ENCODE measurements around the gene CKM. TPM values are rescaled to one million over a fixed set of nuclear protein-coding genes. Genes with fewer than 3 reads are reported as not detected.

CKM gene
- total and polyA plus RNA-seq, 2 donors (not counting 3 experiments of a cell fraction or from before 2014, with no cell fraction given), result not detected

DNA sequence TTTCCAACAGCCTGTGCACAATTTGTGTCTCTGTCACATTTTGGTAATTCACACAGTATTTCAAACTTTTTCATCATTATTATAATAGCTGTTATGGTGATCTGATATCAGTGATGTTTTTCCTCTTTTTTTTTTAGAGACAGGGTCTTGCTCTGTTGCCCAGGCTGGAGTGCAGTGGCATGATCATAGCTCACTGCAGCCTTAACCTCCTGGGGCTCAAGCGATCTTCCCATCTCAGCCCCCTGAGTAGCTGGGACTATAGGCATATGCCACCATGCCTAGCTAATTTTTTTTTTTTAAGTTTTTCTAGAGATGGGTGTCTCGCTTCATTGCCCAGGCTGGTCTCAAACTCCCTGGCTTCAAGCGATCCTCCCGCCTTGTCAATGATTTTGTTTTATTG lies 65.8 kb downstream of the CKM start:
- TF ChIP-seq POLR2A (IDR thresholded peaks at IDR 0.05; ENCODE audit: low read depth, low read length) (no peak), FOS (IDR thresholded peaks at IDR 0.05; ENCODE audit: borderline replicate concordance, insufficient read depth, low read length) (no peak), EZH2 (IDR thresholded peaks at IDR 0.05; ENCODE audit: borderline replicate concordance, low read depth, low read length, severe bottlenecking) (no peak), JUN (IDR thresholded peaks at IDR 0.05; ENCODE audit: borderline replicate concordance, insufficient read depth, insufficient read length, low read depth) (no peak)
- DNase-seq (ENCODE audit: low read depth, low spot score), result no peak
- CTCF ChIA-PET, result interaction anchor here (0.9 kb wide), 1 partner anchor 56 kb away, joined by 3 read pairs; no protein-coding TSS in a partner anchor

More for the DNA sequence above, 65.8 kb downstream of the CKM start:
- Histone ChIP-seq H3K79me2 (ENCODE audit: control insufficient read depth, insufficient read depth, low read length) (peaks cover 35% of the 10 kb centered on the region), H3K9me1 (replicated peaks; ENCODE audit: control insufficient read depth, extremely low read depth, insufficient read depth, low read length) (no peaks in the 10 kb centered on the region), H3K27ac (ENCODE audit: insufficient read depth, low read depth, low read length) (no peak overlapping the region), H3K4me3 (replicated peaks in 1 of 3; ENCODE audit: insufficient read depth in 1 of 3, low read depth in 1 of 3, low read length in 3 of 3) (no peak overlapping the region), H3K9me3 (replicated peaks; ENCODE audit: control insufficient read depth, insufficient read depth, low read length) (no peaks in the 10 kb centered on the region), H3K9ac (replicated peaks; ENCODE audit: extremely low read depth, insufficient read depth, low read length) (no peak overlapping the region), H3K4me1 (ENCODE audit: control insufficient read depth, extremely low read depth, insufficient read depth, low read length) (peaks cover 4% of the 10 kb centered on the region), H4K20me1 (replicated peaks; ENCODE audit: control insufficient read depth, extremely low read depth, insufficient read depth, low read length) (peaks cover 2% of the 10 kb centered on the region), H3K4me2 (ENCODE audit: insufficient read depth, low read length) (no peak overlapping the region), H3K27me3 (ENCODE audit: control insufficient read depth in 2 of 2, insufficient read depth in 2 of 2, low read length in 2 of 2) (no peaks in the 10 kb centered on the region), H2AFZ (ENCODE audit: low read depth, low read length) (no peak overlapping the region), H3K36me3 (ENCODE audit: control insufficient read depth in 2 of 2, extremely low read depth in 1 of 2, insufficient read depth in 2 of 2, low read length in 2 of 2) (peaks cover 0 to 12% of the 10 kb centered on the region in 2 experiments)
- no TSS peak for BruUV-seq (replicated peaks)
- dilution Hi-C loops (cut with MboI; ENCODE audit: extremely low pct_ligation_motif_present, low sequenced_read_pairs) (no loop called here), intact Hi-C loops (cut with micrococcal nuclease) (no loop called here)
- POLR2A ChIA-PET, result no interaction called here
- no peak for FAIRE-seq

Other genes with a start within 250 kb of the CKM start
- gene ZNF296, start 246.4 kb downstream of the CKM start, total RNA-seq, result 1.8 and 2.1 TPM in 2 replicates
- gene ZNF296, start 246.4 kb downstream of the CKM start, polyA plus RNA-seq, result 0.35 and 0.46 TPM in 2 replicates
- gene GEMIN7, start 243.6 kb downstream of the CKM start, total RNA-seq, result 30.3 and 34.2 TPM in 2 replicates
- gene GEMIN7, start 243.6 kb downstream of the CKM start, polyA plus RNA-seq, result 53.7 and 55.6 TPM in 2 replicates
- 27.1 and 28.5 TPM in 2 replicates for gene PPP1R37, start 229.7 kb downstream of the CKM start, total RNA-seq
- 16.2 and 18.6 TPM in 2 replicates for gene PPP1R37, start 229.7 kb downstream of the CKM start, polyA plus RNA-seq
- not detected in 2 replicates for gene NKPD1, start 161.9 kb downstream of the CKM start, total RNA-seq
- gene NKPD1, start 161.9 kb downstream of the CKM start, polyA plus RNA-seq, result 0.04 and 0.05 TPM in 2 replicates
- 12.6 and 18.1 TPM in 2 replicates for gene TRAPPC6A, start 144.6 kb downstream of the CKM start, total RNA-seq
- gene TRAPPC6A, start 144.6 kb downstream of the CKM start, polyA plus RNA-seq, result 45.4 and 46.6 TPM in 2 replicates
- gene BLOC1S3, start 144.1 kb downstream of the CKM start, total RNA-seq, result 11.7 and 17.4 TPM in 2 replicates
- gene BLOC1S3, start 144.1 kb downstream of the CKM start, polyA plus RNA-seq, result 13.6 and 13.8 TPM in 2 replicates
- 0.66 and 1.2 TPM in 2 replicates for gene EXOC3L2, start 77.5 kb downstream of the CKM start, total RNA-seq
- 1.7 and 1.8 TPM in 2 replicates for gene EXOC3L2, start 77.5 kb downstream of the CKM start, polyA plus RNA-seq
- 50.0 and 51.6 TPM in 2 replicates for gene MARK4, start 71.6 kb downstream of the CKM start, total RNA-seq
- 13.9 and 14.4 TPM in 2 replicates for gene MARK4, start 71.6 kb downstream of the CKM start, polyA plus RNA-seq
- gene KLC3, start 17.9 kb upstream of the CKM start, total RNA-seq, result not detected in 2 replicates
- not detected in 2 replicates for gene KLC3, start 17.9 kb upstream of the CKM start, polyA plus RNA-seq
- 55.4 and 59.9 TPM in 2 replicates for gene ERCC2, start 47.7 kb upstream of the CKM start, total RNA-seq
- gene ERCC2, start 47.7 kb upstream of the CKM start, polyA plus RNA-seq, result 61.8 and 79.6 TPM in 2 replicates
- gene PPP1R13L, start 82.2 kb upstream of the CKM start, total RNA-seq, result 77.4 and 84.4 TPM in 2 replicates
- gene PPP1R13L, start 82.2 kb upstream of the CKM start, polyA plus RNA-seq, result 27.8 and 28.5 TPM in 2 replicates
- 18.0 and 19.5 TPM in 2 replicates for gene POLR1G, start 83.8 kb upstream of the CKM start, total RNA-seq
- gene POLR1G, start 83.8 kb upstream of the CKM start, polyA plus RNA-seq, result 6.6 and 6.7 TPM in 2 replicates
- 81.8 and 82.6 TPM in 2 replicates for gene ERCC1, start 101.0 kb upstream of the CKM start, total RNA-seq
- 126 and 146 TPM in 2 replicates for gene ERCC1, start 101.0 kb upstream of the CKM start, polyA plus RNA-seq
- 2.0 and 23.0 TPM in 2 replicates for gene FOSB, start 145.1 kb upstream of the CKM start, total RNA-seq
- gene FOSB, start 145.1 kb upstream of the CKM start, polyA plus RNA-seq, result 9.8 and 10.7 TPM in 2 replicates
- 12.0 and 12.9 TPM in 2 replicates for gene RTN2, start 174.2 kb upstream of the CKM start, total RNA-seq
- gene RTN2, start 174.2 kb upstream of the CKM start, polyA plus RNA-seq, result 21.0 and 22.5 TPM in 2 replicates
- gene PPM1N, start 175.6 kb upstream of the CKM start, total RNA-seq, result 0.40 and 0.81 TPM in 2 replicates
- 0.48 and 0.59 TPM in 2 replicates for gene PPM1N, start 175.6 kb upstream of the CKM start, polyA plus RNA-seq
- gene VASP, start 184.6 kb upstream of the CKM start, total RNA-seq, result 154 and 186 TPM in 2 replicates
- 94.3 and 126 TPM in 2 replicates for gene VASP, start 184.6 kb upstream of the CKM start, polyA plus RNA-seq